Neutrophil (primary cell): Measurements from ENCODE around the gene REEP6.
"Not testable (repeated sequence)": the region's sequence is repeated elsewhere in the genome, so short reads cannot be mapped to it uniquely, and the experiment has no call there.

Experiments
- H3K27ac ChIP-seq: fragments of 200-600 bp; sonication (generic); 2 replicates; pipeline ENCODE4 v1.5.1; 2016; ENCODE audit warnings: mild to moderate bottlenecking, moderate library complexity
- H3K27me3 ChIP-seq: fragments of 200-600 bp; sonication (generic); 2 replicates; pipeline ENCODE4 v1.6.0; 2016; ENCODE audit warnings: mild to moderate bottlenecking
- H3K36me3 ChIP-seq: fragments of 200-600 bp; sonication (generic); 2 replicates; pipeline ENCODE4 v1.5.1; 2017
- H3K4me1 ChIP-seq, 2 experiments: fragments of 200-600 bp in 1 of 2; sonication (generic) in 1 of 2; 1 replicate in 1 of 2; 2 replicates in 1 of 2; pipeline versions ENCODE4 v1.5.1 to v1.6.1; 2013 to 2016; ENCODE audit warnings: low read depth in 1 of 2, low read length in 1 of 2, mild to moderate bottlenecking in 1 of 2, moderate library complexity in 1 of 2; ENCODE audit not compliant: control insufficient read depth in 1 of 2, insufficient read depth in 1 of 2
- H3K4me3 ChIP-seq, 2 experiments: fragments of 200-600 bp in 1 of 2; sonication (generic) in 1 of 2; 1 replicate in 1 of 2; 2 replicates in 1 of 2; pipeline ENCODE4 v1.5.1; 2013 to 2016; ENCODE audit warnings: low read depth in 1 of 2, low read length in 1 of 2, mild to moderate bottlenecking in 1 of 2, moderate library complexity in 1 of 2
- H3K9me3 ChIP-seq: fragments of 200-600 bp; sonication (generic); 2 replicates; pipeline ENCODE4 v1.5.1; 2016
- TF ChIP-seq, protein P1 (sequence below): fragments of 200-600 bp; sonication (generic); IDR thresholded peaks from 2 replicates; pipeline ENCODE4 v1.5.1; 2016; ENCODE audit warnings: antibody characterized with exemption

Gene REEP6

DNA sequence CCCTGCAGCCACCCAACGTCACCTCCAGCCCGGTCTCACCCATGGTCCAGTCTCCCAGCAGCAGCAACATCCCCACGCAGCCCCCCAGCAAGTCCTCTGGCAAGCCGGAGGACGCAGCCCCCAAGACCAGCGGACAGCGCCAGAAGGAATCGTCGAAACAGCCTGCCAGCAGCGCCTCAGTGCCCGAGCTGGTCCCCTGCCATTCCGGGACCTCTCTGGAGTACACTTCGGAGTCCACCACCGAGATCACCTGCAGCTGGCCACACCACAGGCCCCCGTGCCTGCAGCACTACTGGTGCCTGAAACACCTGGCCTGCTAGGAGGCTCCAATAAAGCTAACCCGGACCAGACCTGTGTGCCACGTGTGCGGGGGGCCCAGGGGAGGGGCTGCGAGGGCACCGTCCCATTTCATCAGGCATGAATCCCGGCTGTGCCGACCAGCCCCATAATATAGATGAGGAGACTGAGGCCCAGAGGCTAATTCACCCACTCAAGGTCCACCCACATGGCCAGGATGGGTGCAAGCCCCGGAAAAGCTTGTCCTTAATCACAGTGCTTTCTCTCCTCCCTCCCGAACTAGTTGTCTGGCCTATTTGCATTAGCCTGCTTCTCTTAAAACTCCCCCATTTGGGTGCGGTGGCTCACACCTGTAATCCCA is 6.7 kb downstream of the REEP6 start:
- Histone ChIP-seq H3K36me3 (no peaks in the 10 kb centered on the region), H3K27me3 (peaks cover 62% of the 10 kb centered on the region)

DNA sequence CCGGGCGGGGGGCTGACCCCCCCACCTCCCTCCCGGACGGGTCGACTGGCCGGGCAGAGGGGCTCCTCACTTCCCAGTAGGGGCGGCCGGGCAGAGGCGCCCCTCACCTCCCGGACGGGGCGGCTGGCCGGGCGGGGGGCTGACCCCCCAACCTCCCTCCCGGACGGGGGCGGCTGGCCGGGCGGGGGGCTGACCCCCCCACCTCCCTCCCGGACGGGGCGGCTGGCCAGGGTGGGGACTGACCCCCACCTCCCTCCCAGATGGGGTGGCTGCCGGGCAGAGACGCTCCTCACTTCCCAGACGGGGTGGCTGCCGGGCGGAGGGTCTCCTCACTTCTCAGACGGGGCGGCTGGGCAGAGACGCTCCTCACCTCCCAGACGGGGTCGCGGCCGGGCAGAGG is 8.2 kb downstream of the REEP6 start:
- H3K4me1 ChIP-seq, H3K27ac ChIP-seq, H3K36me3 ChIP-seq, H3K4me3 ChIP-seq, H3K9me3 ChIP-seq: not testable (repeated sequence)
- H3K27me3 ChIP-seq, result peaks cover 62% of the 10 kb centered on the region

More for the DNA sequence above, 6.7 kb downstream of the REEP6 start:
- H3K4me3 ChIP-seq, result no peak overlapping the region
- no peak overlapping the region for H3K27ac ChIP-seq
- H3K9me3 ChIP-seq, result no peaks in the 10 kb centered on the region
- H3K4me1 ChIP-seq, result peaks cover 0 to 5% of the 10 kb centered on the region in 2 experiments
- TF ChIP-seq, protein P1, sequence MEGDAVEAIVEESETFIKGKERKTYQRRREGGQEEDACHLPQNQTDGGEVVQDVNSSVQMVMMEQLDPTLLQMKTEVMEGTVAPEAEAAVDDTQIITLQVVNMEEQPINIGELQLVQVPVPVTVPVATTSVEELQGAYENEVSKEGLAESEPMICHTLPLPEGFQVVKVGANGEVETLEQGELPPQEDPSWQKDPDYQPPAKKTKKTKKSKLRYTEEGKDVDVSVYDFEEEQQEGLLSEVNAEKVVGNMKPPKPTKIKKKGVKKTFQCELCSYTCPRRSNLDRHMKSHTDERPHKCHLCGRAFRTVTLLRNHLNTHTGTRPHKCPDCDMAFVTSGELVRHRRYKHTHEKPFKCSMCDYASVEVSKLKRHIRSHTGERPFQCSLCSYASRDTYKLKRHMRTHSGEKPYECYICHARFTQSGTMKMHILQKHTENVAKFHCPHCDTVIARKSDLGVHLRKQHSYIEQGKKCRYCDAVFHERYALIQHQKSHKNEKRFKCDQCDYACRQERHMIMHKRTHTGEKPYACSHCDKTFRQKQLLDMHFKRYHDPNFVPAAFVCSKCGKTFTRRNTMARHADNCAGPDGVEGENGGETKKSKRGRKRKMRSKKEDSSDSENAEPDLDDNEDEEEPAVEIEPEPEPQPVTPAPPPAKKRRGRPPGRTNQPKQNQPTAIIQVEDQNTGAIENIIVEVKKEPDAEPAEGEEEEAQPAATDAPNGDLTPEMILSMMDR, result no peak

DNA sequence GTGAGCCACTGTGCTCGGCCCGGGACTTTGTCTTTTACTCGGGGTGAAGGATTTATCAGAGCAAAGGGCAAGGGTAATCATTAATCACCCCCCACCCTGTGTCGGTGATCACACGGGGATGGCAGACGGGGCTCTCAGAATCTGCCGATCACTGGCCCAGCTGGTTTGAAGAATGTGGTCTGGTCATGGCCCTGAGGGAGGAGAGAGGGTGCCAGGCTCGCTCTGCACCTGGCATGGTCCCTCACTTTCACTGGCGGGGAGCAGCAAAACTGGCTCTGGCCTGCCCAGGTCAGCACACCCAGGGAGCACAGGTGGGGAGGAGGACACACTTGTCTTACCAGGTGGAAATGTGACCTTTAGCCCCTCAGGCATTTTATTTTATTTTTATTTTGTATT is 10.2 kb downstream of the REEP6 start:
- TF ChIP-seq, protein P1, result no peak
- peaks cover 73% of the 10 kb centered on the region for H3K27me3 ChIP-seq
- H3K4me3 ChIP-seq, result no peak overlapping the region
- no peaks in the 10 kb centered on the region for H3K9me3 ChIP-seq
- peaks cover 0 to 5% of the 10 kb centered on the region in 2 experiments for H3K4me1 ChIP-seq
- no peak overlapping the region for H3K27ac ChIP-seq
- no peaks in the 10 kb centered on the region for H3K36me3 ChIP-seq

DNA sequence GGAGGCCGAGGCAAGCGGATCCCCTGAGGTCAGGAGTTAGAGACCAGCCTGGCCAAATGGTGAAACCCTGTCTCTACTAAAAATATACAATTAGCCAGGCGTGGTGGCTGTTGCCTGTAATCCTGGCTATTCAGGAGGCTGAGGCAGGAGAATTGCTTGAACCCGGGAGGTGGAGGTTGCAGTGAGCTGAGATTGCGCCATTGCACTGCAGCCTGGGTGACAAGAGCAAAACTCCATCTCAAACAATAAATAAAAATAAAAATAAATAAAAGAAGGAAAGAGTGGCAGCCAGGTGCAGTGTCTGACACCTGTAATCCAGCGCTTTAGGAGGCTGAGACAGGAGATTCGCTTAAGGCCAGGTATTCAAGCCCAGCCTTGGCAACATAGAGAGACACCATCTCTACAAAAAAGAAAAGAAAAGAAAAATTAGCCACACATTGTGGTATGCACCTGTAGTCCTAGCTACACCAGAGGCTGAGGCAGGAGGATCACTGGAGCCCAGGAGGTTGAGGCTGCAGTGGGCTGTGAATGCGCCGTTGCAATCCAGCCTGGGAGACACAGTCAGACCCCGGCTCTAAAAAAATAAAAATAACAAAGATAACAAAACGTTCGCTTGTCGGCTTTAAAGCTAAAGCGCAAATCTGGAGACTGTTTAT is 11.6 kb downstream of the REEP6 start:
- H3K27me3 ChIP-seq, result peaks cover 71% of the 10 kb centered on the region
- no peak overlapping the region for H3K27ac ChIP-seq
- H3K9me3 ChIP-seq, result peaks cover 1% of the 10 kb centered on the region
- H3K4me3 ChIP-seq, result no peak overlapping the region
- peaks cover 2 to 6% of the 10 kb centered on the region in 2 experiments for H3K4me1 ChIP-seq
- TF ChIP-seq, protein P1, result no peak
- no peaks in the 10 kb centered on the region for H3K36me3 ChIP-seq

DNA sequence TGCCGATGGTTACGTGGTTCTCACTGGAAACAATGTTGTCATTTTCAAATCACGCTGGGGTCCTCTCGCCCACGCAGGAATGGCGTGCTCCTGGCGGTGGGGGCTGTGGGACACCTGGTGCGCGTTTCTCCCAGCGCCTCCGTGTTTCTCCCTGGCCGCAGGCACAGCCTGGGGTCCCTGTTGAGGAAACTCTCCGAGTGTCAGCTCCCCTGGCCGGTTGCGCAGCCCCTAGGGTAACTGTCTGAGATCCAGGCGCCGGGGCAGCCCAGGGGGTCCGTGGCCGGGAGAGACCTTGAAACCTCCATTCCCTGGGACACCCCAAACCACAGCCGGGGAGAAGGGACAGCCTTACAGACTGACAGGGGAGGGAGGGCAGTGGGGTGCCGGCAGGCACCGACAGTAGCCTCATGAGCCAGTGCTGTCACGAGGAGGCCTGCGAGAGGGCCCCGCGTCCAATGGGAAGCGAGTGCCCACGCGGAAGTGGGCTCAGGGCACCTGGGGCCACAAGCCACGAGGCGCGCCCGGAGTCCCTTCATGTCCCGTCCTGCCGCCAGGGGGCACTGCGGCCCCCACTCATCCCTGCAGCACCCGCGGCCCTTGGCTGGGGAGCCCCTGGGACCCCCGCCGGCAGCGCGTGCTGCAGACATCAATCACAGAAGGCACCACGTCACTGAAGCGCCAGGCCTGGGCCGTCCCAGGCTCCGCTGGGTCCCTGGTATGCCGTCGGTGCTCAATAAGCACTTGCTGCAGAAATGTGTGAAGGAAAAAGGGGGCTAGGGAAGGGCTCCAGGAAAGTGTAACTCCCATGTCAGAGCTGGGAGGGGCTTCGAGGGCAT is 12.3 kb downstream of the REEP6 start:
- H3K36me3 ChIP-seq, result no peaks in the 10 kb centered on the region
- no peak overlapping the region for H3K4me3 ChIP-seq
- no peak overlapping the region for H3K27ac ChIP-seq
- TF ChIP-seq, protein P1, result no peak
- peaks cover 4 to 10% of the 10 kb centered on the region in 2 experiments for H3K4me1 ChIP-seq
- H3K27me3 ChIP-seq, result peaks cover 73% of the 10 kb centered on the region
- H3K9me3 ChIP-seq, result peaks cover 4% of the 10 kb centered on the region
